GM13977 (cell line): ENCODE results near the gene RIC1.

Source experiments
- DNase-seq: peaks from one replicate; pipeline ENCODE4 v3.0.0; 2012; ENCODE audit warnings: low spot score
- CTCF ChIP-seq: IDR thresholded peaks from 2 replicates; pipeline ENCODE4 v1.5.1; 2012; ENCODE audit warnings: mild to moderate bottlenecking, control low read depth; ENCODE audit not compliant: insufficient read depth; ENCODE audit errors: extremely low read depth, missing control alignments
- in situ Hi-C: fragments of 300-500 bp; cut with MboI; formaldehyde crosslinking; loops from one replicate; pipeline ENCODE4 v1.12.0; 2022; ENCODE audit warnings: low sequenced_read_pairs, low pct_unique_long_range_greater_than_20kb, mixed read lengths, inconsistent platforms; ENCODE audit not compliant: unreplicated experiment

RIC1 gene

GRCh38 chr9:5610491-5610890 lies 18.4 kb upstream of the RIC1 start:
- no peak for TF ChIP-seq CTCF
- no peak for DNase-seq
- in situ Hi-C loops: no loop called here

- no peak for DNase-seq
- in situ Hi-C loops: no loop called here
- no peak for TF ChIP-seq CTCF
Measured at GRCh38 chr9:5611321-5612184, 17.4 kb upstream of the RIC1 start.

GRCh38 chr9:5612185-5612530 lies 16.7 kb upstream of the RIC1 start:
- no peak for TF ChIP-seq CTCF
- in situ Hi-C loops: no loop called here
- no peak for DNase-seq

- TF ChIP-seq CTCF: no peak
- in situ Hi-C loops: no loop called here
- no peak for DNase-seq
Measured at GRCh38 chr9:5614192-5614591, 14.7 kb upstream of the RIC1 start.

- DNase-seq: no peak
- in situ Hi-C loops: no loop called here
- TF ChIP-seq CTCF: no peak
Measured at GRCh38 chr9:5614985-5615384, 13.9 kb upstream of the RIC1 start.

- DNase-seq: peak; percentile 41
- in situ Hi-C loops: no loop called here
Measured at GRCh38 chr9:5617749-5618148, 11.2 kb upstream of the RIC1 start.

More at GRCh38 chr9:5617749-5618148, 11.2 kb upstream of the RIC1 start:
- TF ChIP-seq CTCF: no peak
